DLD1 (cell line): ENCODE data around the gene C19orf67.
"Not testable (repeated sequence)": the region's sequence is repeated elsewhere in the genome, so short reads cannot be mapped to it uniquely, and the experiment has no call there.

Experiments
- in situ Hi-C: cut with HindIII; loops from 2 replicates; pipeline ENCODE4 v1.10.0; 2017; ENCODE audit warnings: low sequenced_read_pairs

Gene C19orf67

DNA sequence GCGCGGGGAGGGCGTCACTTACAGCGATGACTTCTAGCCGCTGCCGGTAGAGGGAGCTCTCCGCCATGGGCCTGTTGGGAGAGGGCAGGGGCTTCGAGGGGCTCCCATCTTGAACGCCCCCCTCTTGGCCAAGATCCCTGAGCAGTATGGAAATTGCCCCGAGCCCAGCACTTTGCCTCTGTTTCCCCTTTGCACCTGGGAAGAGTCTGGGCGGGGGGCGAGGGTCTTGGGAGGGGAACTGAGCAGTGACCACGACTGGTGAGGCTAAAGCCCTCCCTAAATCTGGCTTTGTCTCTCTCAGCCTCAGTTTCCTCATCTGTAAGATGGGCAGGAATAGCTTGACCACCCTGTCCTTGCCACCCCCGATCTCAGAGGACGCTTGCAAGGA, 26.5 kb downstream of the C19orf67 start:
- in situ Hi-C loops = no loop called here

- in situ Hi-C loops = no loop called here
These were observed 27.1 kb downstream of the C19orf67 start for GRCh38 chr19:14058182-14059092.

- in situ Hi-C loops = no loop called here
These were observed 28.7 kb downstream of the C19orf67 start for GRCh38 chr19:14056741-14057356.

GRCh38 chr19:14056069-14056666, 29.4 kb downstream of the C19orf67 start:
- in situ Hi-C loops = no loop called here

DNA sequence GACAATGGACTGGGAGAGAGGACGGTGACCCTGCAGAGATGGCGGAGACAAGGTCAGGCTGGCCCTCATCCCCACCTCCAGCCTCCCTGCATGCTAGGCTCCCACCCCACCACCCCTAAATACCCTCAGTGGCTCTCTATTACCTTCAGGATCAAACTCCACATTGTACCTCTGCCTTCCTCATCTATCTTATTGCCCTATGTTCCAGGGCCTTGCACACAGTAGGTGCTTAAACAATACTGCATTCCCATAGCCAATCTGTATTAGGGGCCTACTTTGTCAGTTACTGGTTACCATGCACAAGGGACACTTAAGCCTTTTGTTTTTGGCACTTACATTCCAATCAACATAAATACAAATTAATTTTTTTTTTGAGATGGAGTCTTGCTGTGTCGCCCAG, 30.2 kb downstream of the C19orf67 start:
- in situ Hi-C loops = no loop called here

DNA sequence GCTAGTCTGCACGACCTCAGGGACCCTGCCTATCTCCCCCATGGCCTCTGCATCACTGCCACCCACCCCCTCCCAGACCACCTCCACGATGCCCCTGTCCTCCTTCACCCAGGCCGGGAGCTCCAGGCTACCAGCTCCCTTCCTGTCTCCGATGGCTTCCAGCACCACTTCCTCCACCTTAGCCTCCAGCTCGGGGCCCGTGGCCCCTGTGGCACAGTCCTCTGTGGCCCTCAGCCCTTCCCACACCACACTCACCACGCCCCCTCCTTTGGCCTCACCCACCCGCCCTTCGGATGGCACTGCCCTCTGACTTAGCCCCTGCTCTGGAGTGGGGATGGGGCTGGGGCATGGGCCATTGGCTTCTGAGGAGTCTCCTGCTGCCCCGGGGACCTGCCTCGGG, 30.9 kb downstream of the C19orf67 start:
- in situ Hi-C loops = no loop called here

- in situ Hi-C loops = no loop called here
These were observed 31.5 kb downstream of the C19orf67 start for GRCh38 chr19:14054099-14054498.

DNA sequence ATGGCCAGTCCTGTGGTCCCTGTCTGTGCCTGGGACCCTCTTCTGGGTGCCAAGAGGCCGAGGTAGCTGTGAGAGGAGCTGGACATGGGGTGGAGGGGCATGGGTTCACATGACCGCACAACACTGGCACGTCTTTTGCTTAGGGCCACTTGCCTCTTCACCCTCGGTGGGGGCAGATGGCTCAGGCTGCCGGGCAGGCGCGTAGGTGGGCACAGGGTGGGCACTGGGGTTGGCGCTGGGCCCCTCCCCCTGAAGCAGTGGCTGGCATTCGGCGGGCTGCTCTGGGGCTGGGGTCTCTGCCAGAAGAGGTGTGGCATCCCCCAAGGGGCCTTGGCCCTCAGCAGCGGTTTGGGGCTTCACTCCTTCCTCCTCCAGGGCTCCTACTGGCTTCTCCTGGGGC, 32.1 kb downstream of the C19orf67 start:
- in situ Hi-C loops = no loop called here

- in situ Hi-C loops = no loop called here
These were observed 32.6 kb downstream of the C19orf67 start for GRCh38 chr19:14053032-14053431.

GRCh38 chr19:14052470-14052869, 33.1 kb downstream of the C19orf67 start:
- in situ Hi-C loops = no loop called here

DNA sequence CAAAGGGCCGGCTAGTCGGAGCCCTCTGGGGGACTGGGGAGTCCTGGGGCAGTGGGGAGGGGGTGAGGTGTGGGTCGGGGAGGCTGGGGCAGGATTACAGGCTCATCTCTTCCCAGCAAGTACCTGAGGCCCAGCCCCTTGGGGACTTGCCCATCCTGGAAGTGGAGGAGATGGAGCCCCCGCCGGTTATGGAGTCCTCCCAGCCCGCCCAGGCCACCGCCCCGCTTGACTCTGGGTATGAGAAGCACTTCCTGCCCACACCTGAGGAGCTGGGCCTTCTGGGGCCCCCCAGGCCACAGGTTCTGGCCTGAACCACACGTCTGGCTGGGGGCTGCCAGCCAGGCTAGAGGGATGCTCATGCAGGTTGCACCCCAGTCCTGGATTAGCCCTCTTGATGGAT, 33.6 kb downstream of the C19orf67 start:
- in situ Hi-C loops = no loop called here

GRCh38 chr19:14050961-14051360, 34.6 kb downstream of the C19orf67 start:
- in situ Hi-C loops = not testable (repeated sequence)

- in situ Hi-C loops = no loop called here
These were observed 35.1 kb downstream of the C19orf67 start for GRCh38 chr19:14050512-14050911.

GRCh38 chr19:14048443-14049153, 37.0 kb downstream of the C19orf67 start:
- in situ Hi-C loops = no loop called here

DNA sequence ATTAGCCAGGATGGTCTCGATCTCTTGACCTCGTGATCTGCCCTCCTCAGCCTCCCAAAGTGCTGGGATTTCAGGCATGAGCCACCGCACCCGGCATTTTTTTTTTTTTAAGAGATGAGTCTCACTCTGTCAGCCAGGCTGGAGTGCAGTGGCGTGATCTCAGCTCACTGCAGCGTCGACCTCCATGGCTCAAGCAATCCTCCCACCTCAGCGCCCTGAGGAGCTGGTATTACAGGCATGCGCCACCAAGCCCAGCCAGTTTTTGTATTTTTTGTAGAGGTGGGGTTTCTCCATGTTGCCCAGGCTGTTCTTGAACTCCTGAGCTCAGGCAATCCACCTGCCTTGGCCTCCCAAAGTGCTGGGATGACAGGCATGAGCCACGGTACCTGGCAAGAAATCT, 37.7 kb downstream of the C19orf67 start:
- in situ Hi-C loops = not testable (repeated sequence)

DNA sequence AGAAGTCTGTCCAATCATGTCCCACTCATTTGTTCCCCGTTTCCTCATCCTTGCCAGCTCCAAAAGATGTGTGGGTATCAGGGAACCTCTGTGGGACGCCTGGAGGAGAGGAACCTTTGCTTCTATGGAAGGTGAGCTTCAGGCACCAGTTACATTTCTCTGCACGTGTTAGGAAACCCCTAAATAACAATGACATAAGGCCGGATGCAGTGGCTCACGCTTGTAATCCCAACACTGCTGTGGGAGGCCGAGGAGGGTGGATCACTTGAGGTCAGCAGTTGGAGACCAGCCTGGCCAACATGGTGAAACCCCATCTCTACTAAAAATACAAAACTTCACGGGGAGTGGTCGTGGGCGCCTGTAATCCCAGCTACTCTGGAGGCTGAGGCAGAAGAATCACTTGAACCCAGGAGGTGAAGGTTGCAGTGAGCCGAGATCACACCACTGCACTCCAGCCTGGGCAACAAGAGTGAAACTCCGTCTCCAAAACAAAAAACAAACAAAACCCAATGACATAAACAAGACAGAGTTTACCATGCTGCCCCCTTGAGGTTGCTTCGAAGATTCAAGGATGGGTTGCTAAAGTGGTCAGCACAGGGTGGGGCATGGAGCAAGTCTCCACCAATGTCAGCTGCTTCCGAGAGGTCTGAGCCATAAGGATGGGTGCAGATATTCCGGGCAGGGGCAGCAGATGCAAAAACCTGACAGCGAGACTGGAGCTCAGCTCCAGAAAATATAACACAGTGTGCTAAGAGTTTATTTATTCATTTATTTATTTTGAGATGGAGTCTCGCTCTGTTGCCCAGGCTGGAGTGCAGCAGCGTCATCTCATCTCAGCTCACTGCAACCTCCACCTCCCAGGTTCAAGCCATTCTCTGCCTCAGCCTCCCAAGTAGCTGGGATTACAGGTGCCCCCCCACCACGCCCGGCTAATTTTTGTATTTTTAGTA, 42.6 kb downstream of the C19orf67 start:
- in situ Hi-C loops = not testable (repeated sequence)

- in situ Hi-C loops = no loop called here
These were observed 46.4 kb downstream of the C19orf67 start for GRCh38 chr19:14039181-14039580.

DNA sequence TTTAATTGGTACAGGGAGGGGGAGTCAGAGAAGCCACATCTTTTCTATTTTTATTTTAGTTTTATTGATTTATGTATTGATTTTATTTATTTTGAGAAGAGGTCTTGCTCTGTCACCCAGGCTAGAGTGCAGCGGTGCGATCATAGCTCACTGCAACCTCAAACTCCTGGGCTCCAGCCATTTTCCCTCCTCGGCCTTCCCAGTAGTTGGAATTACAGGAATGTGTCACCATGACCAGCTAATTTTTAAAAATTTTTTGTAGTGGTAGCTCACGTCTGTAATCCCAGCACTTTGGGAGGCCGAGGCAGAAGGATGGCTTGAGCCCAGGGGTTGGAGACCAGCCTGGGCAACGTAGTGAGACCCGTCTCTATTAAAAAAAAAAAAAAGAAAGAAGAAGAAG, 49.9 kb downstream of the C19orf67 start:
- in situ Hi-C loops = no loop called here

- in situ Hi-C loops = not testable (repeated sequence)
These were observed 50.4 kb downstream of the C19orf67 start for GRCh38 chr19:14035159-14035558.

- in situ Hi-C loops = no loop called here
These were observed 51.6 kb downstream of the C19orf67 start for GRCh38 chr19:14033946-14034345.
